ENCODE results near the gene HIC1.
"Not testable (repeated sequence)": the region's sequence is repeated elsewhere in the genome, so short reads cannot be mapped to it uniquely, and the experiment has no call there.

Gene HIC1, protein sequence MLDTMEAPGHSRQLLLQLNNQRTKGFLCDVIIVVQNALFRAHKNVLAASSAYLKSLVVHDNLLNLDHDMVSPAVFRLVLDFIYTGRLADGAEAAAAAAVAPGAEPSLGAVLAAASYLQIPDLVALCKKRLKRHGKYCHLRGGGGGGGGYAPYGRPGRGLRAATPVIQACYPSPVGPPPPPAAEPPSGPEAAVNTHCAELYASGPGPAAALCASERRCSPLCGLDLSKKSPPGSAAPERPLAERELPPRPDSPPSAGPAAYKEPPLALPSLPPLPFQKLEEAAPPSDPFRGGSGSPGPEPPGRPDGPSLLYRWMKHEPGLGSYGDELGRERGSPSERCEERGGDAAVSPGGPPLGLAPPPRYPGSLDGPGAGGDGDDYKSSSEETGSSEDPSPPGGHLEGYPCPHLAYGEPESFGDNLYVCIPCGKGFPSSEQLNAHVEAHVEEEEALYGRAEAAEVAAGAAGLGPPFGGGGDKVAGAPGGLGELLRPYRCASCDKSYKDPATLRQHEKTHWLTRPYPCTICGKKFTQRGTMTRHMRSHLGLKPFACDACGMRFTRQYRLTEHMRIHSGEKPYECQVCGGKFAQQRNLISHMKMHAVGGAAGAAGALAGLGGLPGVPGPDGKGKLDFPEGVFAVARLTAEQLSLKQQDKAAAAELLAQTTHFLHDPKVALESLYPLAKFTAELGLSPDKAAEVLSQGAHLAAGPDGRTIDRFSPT

DNA sequence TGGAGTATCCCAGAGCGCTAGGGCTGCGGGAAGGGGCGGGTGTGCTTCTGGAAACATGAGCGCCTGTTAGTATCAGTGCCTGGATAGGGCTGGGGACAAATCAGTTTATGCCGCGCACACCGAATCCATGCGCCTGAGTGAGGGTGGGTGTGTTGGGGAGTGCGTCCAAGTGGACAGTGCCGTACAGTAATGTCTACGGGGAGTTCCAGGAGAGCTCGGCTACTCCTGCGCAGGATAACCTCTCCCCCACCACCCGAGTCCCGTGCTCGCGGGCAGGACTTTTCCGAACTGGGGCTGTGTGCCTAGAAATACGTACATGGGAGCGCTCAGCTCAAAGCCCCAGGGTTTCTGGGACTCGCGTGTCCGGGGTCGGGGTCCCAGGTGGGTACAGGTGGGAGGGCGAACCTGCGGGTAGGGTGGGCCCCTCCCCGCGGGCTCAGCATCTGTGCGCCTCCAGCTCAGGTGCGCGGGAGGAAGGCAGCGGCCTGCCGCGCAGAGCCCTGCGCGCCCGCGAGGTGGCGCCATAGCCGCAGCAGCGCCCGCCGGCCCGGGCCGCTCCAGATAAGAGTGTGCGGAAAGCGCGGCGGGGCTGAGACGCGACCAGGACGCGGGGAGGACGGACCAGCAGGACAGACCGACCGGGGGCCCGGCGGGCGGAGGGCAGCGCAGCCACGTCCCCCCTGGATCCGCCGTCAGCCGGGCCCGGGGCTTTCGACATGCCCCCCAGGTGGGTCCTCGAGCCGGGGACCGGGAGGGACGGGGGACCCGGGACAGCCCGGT, at the start of gene HIC1:
Gene HIC1, plus strand, starts transcription at position 592 of the 780 bp plus-strand sequence. CDS start 1,588 bp downstream, outside the sequence.
- peak; percentile 73 to 92 (median 84) for DNase-seq

DNA sequence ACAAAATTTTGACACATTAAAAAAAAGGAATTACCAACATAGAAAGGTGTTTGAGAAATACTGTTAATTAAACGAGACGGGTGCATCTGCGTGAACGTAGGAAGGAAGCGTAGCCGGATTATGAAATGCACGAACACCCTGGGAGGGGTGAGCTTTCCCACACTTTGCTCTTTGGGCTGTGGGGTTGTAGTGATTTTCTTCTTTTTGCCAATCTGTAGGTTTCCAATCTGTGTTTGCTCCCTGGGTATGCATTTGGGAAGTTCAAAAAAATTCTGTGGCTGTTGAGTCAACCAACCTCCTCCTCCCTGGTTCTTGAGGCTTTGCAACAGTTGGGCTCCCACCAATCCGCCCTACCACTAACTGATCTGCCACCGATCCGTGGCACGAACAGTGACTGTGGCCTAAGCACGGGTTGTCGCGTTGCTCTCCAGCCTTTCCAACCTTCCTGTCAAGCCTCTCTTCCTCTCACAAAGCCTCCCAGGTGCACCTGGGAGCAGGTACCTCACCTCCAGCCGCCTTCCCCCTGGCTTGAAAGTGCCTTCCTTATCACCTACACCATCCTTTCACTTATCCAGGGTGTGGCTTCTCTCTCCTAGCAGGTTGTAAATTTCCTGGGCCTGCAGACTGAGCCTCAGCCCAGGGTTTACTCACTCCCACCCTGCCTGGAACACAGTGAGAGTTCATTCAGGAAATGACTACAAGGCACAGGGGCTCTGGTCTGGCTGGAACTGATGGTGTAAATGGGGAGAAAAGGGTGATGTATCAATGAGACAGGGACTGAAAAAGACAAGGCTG, 46.4 kb upstream of the HIC1 start:
- DNase-seq = peak; percentile 39 to 56 (median 51)

DNA sequence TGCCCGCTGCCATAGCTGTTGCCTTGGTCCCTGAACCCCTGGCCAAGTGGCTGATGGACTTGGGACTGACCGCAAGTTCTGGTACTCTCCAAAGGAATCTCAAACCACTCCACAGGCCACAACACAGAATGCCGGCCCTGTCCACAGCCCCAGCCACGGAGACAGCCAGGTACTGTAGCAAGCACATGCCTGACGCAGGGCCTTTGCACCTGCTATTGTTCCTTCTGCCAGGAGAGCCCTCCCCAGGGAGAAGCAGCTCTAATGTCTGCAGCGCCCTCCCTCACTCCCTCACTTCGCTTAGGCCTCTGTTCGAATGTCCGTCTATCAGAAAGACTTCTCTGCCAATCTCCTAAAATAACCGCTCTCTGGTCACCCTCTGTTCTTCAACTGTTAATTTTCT, 45.2 kb upstream of the HIC1 start:
- DNase-seq = no peak

DNA sequence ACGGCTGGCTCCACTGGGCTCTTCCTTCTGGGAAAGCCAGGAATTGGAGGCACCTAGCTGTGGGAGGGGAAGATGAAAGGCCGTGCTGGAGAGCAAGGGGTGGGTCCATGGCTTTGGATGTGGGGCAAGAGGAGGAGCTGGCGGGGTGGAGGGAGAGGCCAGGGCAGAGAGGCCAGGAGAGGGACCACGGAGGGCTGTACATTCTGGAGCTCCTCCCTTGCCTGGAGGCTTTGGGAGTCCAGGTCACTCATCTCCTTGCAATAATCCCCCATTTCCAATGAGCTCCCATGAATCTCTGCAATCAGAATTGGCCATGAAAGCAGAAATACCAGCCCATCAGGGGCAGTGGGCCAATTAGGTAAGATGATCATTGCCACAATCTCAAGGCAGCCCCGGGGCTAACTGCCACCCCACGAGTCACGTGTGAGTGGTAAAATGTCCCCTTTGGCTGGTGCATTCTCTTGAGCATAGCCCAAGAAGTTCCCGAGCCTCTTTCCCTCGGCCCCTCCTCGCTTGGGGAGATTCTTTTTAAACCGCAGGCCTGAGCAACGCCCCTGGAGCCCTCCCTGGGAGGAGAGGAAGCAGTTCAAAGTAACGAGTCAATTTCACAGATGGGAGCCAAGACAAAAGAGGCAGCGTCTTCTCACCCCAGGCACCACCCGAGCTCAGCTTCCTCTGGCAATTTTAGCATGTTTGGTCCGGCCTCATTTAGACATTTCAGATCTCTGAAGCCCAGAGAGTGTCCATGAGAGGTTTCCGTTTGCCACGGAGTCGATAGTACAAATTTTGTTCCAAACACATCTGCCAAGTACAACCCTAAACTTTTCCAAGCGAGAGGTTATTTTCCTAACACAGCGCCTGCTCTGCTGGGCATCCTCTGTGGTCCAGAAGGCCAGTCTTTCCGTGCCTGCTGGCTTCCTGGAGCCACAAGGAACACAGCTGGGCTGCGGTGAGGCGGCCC, 43.2 kb upstream of the HIC1 start:
- peak; percentile 24 to 55 (median 35) for DNase-seq

DNA sequence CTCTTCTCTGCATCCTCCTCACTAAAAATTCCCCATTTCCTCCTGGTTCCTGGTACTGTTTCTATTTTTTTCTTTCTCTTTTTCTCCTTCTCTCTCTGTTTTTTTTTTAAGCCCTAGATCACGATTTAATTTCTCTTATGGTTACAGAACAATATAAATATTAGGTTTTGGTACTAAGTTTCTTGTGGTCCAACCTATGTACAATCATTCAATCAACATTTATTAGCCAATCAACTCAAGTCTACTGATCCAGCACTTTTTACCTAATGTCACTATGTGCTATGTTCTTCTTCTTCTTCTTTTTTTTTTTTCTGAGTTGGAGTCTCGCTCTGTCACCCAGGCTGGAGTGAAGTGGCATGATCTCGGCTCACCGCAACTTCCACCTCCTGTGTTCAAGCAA, 42.4 kb upstream of the HIC1 start:
- DNase-seq = no peak

DNA sequence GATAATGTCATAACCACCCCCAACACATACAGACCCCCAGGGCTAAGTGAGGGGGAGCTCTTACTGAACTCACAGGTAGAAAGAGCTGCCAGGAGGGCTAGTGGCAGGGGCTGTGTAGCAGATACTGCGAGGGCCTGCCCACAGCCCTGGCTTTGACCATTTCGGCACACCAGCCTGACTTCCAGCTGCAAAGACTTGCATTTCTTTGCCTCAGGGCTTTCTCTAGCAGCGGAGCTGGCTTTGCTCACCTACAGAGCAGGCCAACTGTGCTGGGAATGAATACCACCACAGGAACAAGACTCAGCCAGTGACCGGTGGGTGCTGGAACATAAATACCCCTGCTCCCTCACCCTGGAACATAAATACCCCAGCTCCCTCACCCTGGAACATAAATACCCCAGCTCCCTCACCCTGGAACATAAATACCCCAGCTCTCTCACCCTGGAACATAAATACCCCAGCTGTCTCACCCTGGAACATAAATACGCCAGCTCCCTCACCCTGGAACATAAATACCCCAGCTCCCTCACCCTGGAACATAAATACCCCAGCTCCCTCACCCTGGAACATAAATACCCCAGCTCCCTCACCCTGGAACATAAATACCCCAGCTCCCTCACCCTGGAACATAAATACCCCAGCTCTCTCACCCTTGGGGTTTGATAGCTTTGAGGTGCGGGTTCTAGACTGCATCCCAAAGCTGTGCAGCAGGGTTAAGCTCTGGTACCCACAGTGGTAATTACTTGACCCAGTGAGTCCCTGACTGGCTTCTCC, 41.5 kb upstream of the HIC1 start:
- not testable (repeated sequence) for DNase-seq

DNA sequence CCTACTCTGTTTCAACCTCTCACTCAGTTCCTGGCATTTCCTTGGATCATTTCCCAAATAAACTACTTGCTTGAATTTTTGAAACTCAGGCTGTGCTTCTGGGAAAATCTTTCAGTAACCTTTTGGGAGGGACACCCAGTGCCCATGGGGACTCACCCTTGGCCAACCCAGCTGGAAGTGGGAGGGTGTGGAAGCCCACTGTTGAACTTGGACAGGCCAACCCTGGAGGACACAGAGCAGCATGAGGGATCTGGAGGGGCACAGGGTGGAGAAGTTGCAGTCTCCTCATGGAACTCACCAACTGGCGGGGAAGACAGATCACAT, 40.9 kb upstream of the HIC1 start:
- no peak for DNase-seq

DNA sequence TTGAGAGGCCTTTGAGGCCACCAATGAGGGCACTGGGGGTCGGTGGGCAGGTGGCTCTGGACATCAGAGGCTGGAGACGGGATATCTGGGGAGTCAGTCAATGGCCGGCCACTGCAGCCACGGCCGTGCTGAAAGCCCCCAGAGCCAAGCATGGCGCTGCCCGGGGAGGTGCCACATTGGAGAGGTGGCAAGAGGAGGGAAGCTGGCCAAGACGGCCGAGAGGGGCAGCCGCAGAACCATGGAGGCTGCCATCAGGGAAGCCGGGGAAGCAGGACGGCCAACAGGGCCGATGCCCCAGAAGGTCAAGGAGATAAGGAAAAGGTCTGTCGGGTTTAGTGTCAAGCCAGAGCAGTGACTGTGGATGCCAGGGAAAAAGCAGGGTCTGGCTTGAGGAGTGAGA, 39.6 kb upstream of the HIC1 start:
- no peak for DNase-seq

DNA sequence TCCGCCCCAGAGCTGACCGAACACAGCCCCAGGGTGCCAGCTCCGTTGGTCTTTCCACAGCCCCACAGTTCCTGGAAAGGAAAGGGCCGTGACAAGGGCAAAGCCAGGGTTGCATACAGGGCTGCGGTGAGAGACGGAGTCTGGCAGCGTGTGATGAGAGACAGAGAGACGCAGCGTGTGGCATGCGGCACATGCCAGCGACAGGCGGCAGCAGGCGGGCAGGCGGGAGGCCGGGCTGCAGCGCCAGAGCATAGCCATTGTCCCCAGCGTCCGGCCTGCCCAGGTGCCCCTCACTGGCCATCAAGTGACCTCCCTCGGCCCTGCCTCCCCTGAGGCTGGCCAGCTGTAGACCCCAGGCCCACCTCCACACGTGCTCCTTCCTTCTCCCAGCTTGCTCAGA, 38.4 kb upstream of the HIC1 start:
- DNase-seq = no peak

DNA sequence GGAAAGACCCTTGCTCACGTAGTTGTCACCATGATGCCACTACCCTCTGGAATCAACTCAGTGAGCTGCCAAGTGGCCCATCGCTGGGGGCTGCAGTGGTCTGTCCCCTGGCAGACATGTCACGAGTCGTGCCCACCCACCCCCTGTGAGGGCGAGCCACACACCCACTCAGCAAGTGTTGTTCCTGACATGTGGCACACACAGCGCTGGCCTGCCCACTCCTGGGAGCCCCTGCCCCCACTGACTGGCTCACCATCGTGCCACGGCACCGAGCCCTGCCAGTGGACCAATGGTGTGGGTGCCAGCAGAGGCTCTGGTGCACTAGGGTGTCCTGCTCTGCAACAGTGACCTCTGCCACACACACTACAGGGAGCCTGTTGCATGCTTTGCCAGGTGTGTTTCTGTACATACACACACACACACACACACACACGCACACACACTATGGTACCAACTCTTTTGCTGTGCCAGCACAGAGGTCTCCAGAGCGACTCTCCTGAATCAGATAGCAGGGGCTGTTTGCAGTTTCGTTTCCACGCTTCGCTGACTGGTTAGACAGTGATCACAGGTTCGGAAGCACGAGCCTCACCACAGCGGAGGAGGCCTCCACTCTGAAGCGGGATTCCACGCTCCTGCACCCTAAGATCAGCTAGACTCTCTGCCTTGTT, 37.5 kb upstream of the HIC1 start:
- DNase-seq = no peak

DNA sequence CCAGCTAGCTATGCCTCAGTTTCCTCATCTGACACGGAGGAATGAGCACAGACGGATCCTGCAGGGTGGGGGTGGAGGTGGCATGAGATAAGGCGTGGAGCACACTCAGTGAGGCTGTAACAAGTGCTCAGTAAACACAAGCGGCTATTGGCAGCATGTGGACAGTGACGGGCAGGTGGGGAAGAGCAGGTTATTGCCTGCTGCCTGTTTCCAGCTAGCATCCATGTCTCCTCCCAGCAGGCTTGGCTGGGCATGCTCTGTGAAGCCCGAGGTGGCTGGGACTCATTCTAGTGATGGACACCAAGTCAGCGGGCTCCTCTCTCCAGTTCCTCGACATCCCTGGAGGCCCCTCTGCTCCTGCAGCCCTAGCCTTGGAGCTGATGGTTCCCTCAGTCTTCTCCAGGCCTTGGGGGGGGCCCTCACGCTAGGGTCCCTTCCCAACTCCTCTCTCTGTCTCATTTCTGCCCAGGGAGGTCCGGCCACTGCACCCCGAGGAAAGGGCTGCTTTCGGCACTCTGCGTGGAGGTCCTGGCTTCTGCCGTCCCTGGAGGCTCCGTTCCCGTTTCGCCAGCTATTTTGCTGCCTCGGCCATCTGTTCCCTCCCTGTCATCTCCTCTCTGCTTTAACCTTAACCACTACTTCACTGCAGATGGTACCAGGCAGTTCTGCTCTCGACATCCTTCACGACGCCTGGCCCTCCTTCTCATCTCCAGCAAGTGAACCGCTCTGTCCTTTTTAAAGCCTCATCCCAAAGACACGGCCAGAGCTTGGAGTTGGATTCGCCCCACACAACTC, 36.0 kb upstream of the HIC1 start:
- no peak for DNase-seq

DNA sequence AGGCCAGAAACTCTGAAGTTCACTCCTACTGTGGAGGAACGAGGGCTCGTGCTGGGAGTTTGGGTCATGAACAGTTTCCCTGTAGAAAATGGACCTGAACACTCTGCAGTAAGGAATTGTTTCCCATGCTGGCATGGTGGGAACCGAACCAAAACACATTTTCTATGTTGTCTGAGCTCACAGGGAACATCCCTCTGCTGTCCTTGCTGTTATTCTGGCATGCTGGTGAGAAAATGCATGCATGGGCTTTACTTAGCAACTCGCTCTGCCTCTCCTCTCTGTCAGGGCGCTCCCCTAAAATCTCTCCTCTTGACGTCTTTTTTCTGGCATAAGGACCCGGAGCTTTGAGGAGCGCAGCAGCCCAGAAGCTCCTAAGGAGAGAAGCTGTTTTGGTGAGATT, 35.2 kb upstream of the HIC1 start:
- no peak for DNase-seq

DNA sequence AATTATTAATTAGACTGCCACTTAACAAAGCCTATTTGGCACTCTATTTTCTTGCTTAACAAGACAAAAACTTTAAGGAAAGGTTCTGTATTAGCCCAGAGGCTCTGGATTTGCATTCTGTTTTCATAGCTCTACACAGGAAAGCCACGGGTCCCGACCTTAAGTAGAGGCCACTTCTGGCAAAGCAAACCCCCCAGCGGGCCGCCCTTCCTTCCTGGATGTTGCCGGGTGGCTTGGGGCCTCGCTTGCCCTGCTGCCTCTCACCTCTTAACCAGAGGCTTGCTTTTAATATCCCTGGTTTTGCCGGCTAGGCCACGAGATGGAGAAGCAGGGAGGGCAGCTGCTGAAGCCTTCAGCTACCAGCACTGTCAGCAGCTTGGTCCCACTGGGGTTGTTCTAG, 34.2 kb upstream of the HIC1 start:
- DNase-seq = no peak

DNA sequence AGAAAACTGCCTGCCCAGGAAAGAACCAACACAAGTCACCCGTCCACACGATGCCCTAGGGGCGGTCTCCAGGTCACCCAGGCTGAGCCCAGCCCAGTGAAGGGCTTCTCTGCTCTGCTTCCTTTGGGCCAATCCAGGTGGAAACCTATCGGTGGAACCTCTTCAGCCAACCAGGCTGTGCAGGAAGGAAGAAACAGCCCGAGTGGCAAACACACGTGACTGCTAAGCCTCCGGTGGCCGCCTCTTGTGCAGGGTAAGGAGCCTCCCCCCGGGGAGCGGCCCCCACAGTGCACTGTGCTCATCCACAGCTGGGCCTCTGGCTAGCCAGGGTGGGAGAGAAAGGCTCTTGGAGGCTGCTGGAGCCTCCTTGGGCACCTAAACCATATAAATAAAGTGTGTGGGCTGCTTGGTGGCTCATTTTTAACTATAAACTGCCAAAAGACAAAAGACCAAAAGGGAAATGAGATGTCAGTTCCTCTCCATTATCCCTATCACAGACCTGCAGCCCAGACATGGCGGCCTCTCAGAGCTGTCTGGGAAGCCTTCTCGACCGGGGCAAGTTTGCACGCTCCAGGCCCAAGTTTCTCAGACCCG, 32.2 kb upstream of the HIC1 start:
- DNase-seq = no peak

DNA sequence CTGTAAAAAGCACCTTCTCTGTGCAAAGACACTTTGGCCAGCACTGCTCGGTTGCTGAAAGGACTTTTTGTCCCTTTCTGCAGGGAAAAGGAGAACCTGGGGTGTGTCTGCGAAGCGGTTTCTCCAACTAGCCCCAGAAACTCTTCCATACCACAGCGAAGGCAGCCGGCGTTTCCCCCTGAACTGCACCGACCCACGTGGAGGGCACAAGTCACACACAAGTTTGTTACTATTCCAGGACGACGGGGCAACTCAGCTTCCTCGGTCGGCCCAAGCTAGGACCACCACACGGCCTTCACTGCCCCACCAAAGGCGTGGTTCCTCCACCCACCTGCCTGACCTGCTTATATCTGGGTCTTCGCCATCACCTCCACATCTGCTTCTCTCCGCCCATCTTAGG, 31.6 kb upstream of the HIC1 start:
- DNase-seq = peak in 1 of 3 donors; percentile 20

DNA sequence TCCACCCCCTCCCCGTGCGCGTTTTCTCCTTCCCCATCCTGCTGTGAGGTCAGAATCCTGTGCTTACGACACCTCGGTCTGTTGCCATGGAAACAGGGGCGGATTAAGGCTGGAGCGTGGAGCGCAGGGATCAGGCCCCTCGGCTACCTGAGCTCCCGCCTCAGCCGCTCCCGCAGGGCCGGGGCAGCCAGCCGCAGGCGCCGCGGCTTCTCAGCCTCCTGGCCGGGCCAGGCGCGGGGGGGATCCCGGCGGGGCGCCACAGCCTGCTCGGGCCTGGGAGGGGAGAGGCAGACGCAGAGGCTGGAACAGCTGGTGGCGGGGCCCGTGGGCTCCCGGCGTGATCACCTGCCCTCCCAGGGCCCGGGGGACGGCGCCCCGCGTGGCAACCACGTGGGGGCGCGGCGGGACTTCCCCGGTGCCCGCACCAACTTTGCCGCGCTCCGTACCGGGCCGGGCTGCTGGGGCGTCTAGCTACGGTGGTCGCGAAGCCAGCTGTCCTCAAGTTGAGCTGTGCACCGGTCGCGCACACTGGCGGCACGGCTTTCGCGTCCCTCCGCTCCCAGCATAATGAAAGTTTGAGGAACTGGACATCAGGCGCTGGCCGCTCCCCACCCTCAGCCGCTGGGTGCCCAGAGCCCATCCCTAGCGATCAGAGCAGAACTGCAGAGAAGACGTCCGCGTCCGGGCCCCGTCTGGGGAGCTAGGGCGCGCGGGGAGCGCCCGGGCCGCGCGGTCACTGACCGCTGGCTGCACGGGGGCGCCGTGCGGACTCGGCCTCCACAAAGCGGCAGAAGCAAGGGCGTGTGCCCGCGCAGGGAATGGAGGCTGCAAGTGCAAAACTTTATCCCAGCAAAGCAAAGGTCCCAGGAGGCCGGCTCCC, 31.0 kb upstream of the HIC1 start:
- peak; percentile 75 to 84 (median 77) for DNase-seq

DNA sequence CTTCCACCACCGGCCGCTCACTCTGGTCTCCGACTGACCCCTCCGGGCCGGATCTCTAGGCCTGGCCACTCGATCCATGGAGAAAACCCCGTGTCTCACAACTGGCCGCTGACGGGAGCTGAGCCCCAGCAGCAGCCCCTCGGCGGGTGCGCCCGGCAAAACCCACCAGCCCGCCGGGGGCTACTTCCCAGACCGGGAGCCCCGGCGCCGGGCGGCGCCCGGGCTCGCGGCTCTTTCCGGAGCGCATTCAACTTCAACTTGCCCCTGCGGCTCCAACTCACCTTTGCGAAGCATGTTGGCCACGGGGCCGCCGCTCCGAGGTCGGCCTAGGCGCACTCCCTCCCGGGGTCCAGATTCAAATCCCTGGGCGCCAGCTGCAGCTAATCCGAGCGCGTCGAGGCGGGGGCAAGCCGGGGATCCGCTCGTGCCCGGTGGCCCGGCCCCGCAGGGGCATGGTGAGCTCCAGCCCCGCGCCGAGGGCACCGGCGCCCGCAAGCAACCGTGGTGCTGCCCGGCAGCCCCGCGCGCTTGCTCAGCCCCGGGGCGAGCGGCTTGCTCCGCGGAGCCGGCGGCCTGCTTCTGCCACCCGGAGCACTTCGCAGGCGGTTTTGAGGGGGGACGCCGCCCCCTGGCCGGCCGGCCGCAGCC, 30.2 kb upstream of the HIC1 start:
- no peak for DNase-seq

Measured in suppressor macrophage treated with lipopolysaccharide for 1 hour (primary cell).